SU-DHL-6 (cell line): Measurements from ENCODE around the gene EFNA1.

Experiments
- CTCF ChIP-seq: fragments of 200-600 bp; sonication (generic); IDR thresholded peaks from one replicate; pipeline ENCODE4 v1.5.1; 2017; ENCODE audit warnings: antibody characterized with exemption, mild to moderate bottlenecking, low read length, moderate library complexity; ENCODE audit not compliant: insufficient read depth, poor library complexity, severe bottlenecking
- EZH2phosphoT487 ChIP-seq: fragments of 200-600 bp; sonication (generic), shearing (Covaris generic); conservative IDR thresholded peaks from 2 replicates; pipeline ENCODE4 v1.6.1; 2018; ENCODE audit warnings: mild to moderate bottlenecking, antibody characterized with exemption, low read length, moderate library complexity, mixed read lengths

DNA sequence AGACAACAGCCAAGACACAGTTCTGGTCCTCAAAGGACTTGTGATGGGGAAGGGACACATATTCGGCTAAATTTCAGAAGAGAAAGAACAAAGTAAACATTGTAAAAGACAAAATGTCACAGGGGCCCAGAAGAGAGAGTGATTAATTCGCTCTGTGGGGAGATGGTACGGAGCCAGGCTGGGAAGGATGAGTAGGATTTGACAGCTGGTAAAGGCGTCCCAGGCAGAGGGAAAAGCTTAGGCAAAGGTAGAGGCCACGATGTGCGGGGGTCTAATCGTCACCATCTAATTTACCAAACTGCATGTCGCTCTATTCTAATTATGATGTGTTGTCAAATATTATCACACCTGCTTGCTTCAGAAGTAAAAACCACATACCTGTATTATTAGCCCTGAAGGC lies 17.3 kb upstream of the EFNA1 start:
- TF ChIP-seq CTCF (no peak), EZH2phosphoT487 (no peak)
